Mesothelial cell of epicardium (in vitro differentiated cells): Measurements from ENCODE around the gene WNT7B. TPM values are rescaled to one million over a fixed set of nuclear protein-coding genes. Genes with fewer than 3 reads are reported as not detected.

Experiments used
- DNase-seq, 2 experiments: peaks; one replicate each; pipeline ENCODE4 v3.0.0; 2021; ENCODE audit warnings: low spot score in 2 of 2; ENCODE audit not compliant: unreplicated experiment in 2 of 2
- H3K27ac Mint-ChIP-seq: 2 replicates; pipeline ENCODE4 v1.8.0; 2021; ENCODE audit warnings: mixed read lengths
- H3K27me3 Mint-ChIP-seq: 2 replicates; pipeline ENCODE4 v1.8.0; 2021; ENCODE audit warnings: low read depth, mixed read lengths
- H3K36me3 Mint-ChIP-seq: 2 replicates; pipeline ENCODE4 v1.8.0; 2021; ENCODE audit warnings: mixed read lengths
- H3K4me1 Mint-ChIP-seq: 2 replicates; pipeline ENCODE4 v1.8.0; 2021; ENCODE audit warnings: mixed read lengths
- H3K4me3 Mint-ChIP-seq: 2 replicates; pipeline ENCODE4 v1.8.0; 2021; ENCODE audit warnings: mild to moderate bottlenecking, moderate library complexity, mixed read lengths
- H3K9me3 Mint-ChIP-seq: 2 replicates; pipeline ENCODE4 v1.8.0; 2021; ENCODE audit warnings: mixed read lengths
- total RNA-seq: library from RNA; stranded (reverse); gene quantifications from 3 replicates; pipeline ENCODE4 v1.2.1, GENCODE V29; 2021
- TF ChIP-seq, protein P1 (sequence below): fragments of 200-600 bp; sonication (generic); IDR thresholded peaks from one replicate; pipeline ENCODE4 v1.5.0; 2021; ENCODE audit warnings: antibody characterized with exemption; ENCODE audit not compliant: unreplicated experiment

The WNT7B gene
- total RNA-seq, 1 donor from 2014 or later: 12.0 TPM

DNA sequence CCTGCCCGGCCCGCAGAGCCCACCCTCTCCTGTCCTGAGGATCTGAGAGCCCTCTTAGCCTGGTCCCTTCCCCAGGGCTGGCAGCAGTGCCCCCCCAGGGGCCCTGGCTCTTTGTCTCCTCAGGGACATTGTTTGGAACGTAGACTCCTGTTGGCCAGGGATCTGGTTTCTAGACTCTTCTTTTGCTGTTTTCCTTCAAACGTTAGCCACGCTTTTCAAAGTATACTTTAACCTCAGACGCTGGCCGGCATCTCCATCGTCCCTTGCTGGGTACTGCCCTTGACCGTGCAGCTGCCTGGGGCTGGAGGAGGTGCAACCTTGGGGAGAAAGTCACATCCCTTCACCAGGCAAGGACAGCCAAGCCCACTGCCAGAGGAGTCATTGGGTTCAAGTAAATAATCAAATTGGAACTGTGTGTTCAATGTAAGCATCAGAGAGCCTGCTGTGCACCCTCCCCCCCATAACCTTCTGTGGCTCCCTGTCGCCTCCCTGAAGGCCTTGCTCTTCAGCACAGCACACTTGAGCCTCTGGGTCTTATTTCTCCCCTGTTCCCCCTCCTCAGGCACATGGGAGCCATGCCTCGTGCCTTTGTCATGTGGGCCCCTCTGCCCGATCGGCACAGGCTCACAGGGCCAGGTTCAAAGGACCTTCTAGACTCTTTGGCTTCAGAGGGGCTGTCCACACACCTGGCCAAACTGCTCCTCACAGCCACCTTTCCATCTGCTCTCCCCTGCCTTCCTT, 21.8 kb upstream of the WNT7B start:
- Mint-ChIP-seq H3K4me3 (no peak overlapping the region), H3K36me3 (no peaks in the 10 kb centered on the region), H3K4me1 (peaks cover 4% of the 10 kb centered on the region), H3K27me3 (no peaks in the 10 kb centered on the region), H3K9me3 (no peaks in the 10 kb centered on the region), H3K27ac (peak overlapping the region; percentile 9)
- no peak for DNase-seq
- TF ChIP-seq, protein P1, sequence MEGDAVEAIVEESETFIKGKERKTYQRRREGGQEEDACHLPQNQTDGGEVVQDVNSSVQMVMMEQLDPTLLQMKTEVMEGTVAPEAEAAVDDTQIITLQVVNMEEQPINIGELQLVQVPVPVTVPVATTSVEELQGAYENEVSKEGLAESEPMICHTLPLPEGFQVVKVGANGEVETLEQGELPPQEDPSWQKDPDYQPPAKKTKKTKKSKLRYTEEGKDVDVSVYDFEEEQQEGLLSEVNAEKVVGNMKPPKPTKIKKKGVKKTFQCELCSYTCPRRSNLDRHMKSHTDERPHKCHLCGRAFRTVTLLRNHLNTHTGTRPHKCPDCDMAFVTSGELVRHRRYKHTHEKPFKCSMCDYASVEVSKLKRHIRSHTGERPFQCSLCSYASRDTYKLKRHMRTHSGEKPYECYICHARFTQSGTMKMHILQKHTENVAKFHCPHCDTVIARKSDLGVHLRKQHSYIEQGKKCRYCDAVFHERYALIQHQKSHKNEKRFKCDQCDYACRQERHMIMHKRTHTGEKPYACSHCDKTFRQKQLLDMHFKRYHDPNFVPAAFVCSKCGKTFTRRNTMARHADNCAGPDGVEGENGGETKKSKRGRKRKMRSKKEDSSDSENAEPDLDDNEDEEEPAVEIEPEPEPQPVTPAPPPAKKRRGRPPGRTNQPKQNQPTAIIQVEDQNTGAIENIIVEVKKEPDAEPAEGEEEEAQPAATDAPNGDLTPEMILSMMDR: no peak

DNA sequence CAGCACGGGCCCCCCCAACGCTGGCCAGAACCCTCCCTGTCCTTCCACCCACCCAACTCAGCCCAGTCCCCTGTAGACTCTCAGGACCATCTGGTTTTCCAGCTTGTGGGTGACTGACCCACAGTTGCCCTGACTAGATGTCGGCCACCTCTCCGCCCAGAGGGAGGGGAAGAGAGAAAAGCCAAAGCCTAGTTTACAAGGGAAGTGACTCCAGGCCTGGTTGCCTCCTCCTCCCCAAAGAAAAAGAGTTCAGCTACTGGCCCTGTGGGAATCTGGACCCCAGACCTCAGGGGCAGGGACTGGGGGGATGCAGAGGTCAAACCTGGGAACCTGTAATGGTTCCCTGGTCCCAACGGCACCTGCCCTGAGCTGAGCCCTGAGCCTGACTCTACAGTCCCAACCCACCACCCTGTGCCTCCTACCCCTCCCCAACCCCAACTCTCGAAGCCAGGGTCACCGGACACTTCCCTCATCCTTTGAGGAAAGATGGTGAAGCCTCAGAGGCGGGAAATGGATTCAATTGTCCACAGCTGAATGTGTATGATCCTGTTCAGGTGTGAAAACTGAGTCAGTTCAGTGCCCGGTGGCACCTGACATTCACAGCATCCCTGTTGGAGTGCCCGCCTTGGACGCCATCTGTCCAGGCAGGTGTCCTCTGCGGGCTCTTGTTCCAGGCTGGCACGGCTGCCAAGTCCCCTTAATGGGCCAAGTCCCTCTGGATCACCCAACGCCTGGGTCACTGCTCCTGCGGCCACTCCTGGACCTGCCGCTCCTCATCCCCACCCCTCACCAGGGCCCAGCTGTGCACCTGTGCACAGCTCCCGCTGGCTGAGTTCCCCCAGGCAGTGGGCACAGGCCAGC, 21.0 kb upstream of the WNT7B start:
- Mint-ChIP-seq H3K4me1 (peaks cover 4% of the 10 kb centered on the region), H3K36me3 (no peaks in the 10 kb centered on the region), H3K4me3 (no peak overlapping the region), H3K27ac (peak overlapping the region; percentile 56), H3K9me3 (no peaks in the 10 kb centered on the region), H3K27me3 (no peaks in the 10 kb centered on the region)
- TF ChIP-seq, protein P1: no peak
- DNase-seq: no peak

DNA sequence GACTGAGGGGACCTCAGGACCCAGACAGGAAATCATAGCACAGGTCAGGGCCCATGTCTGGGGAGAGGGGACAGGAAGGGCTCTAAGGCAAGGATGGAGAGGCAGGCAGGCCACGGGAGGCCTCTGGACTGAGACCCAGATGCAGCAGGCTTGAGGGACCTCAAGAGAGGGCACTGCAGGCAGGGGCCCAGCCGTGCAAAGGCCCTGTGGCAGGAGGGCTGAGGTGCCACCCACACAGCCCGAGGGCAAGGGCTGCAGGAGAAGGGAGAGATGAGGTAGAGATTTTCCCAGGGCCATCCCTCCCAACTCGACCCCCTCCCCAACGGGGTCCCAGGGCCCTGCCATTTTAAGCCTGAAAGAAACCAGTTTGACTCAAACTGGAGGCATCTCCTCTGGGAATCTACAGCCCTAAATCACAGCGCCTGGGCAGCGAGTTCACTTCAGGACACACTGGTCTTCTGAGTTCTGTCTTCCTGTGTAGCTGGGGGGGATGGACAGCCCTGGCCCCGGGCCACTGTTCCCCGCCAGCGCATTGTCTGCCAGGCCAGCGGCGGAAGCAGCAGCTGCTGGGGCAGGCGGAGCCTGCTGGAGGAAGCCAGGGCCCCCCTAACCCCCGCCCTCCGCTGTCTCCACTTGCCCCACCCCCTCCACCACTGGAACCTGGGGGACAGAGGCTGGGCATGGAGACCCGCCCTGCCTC, 20.3 kb upstream of the WNT7B start:
- no peaks in the 10 kb centered on the region for H3K9me3 Mint-ChIP-seq
- H3K4me1 Mint-ChIP-seq: peaks cover 4% of the 10 kb centered on the region
- TF ChIP-seq, protein P1: no peak
- no peak for DNase-seq
- no peaks in the 10 kb centered on the region for H3K36me3 Mint-ChIP-seq
- H3K27me3 Mint-ChIP-seq: no peaks in the 10 kb centered on the region
- H3K27ac Mint-ChIP-seq: no peak overlapping the region
- no peak overlapping the region for H3K4me3 Mint-ChIP-seq

- no peak overlapping the region for H3K4me3 Mint-ChIP-seq
- TF ChIP-seq, protein P1: no peak
- no peaks in the 10 kb centered on the region for H3K9me3 Mint-ChIP-seq
- H3K36me3 Mint-ChIP-seq: no peaks in the 10 kb centered on the region
- peaks cover 4% of the 10 kb centered on the region for H3K4me1 Mint-ChIP-seq
- H3K27ac Mint-ChIP-seq: no peak overlapping the region
- H3K27me3 Mint-ChIP-seq: no peaks in the 10 kb centered on the region
- DNase-seq: no peak
Measured at GRCh38 chr22:45996241-45997076, 19.5 kb upstream of the WNT7B start.

DNA sequence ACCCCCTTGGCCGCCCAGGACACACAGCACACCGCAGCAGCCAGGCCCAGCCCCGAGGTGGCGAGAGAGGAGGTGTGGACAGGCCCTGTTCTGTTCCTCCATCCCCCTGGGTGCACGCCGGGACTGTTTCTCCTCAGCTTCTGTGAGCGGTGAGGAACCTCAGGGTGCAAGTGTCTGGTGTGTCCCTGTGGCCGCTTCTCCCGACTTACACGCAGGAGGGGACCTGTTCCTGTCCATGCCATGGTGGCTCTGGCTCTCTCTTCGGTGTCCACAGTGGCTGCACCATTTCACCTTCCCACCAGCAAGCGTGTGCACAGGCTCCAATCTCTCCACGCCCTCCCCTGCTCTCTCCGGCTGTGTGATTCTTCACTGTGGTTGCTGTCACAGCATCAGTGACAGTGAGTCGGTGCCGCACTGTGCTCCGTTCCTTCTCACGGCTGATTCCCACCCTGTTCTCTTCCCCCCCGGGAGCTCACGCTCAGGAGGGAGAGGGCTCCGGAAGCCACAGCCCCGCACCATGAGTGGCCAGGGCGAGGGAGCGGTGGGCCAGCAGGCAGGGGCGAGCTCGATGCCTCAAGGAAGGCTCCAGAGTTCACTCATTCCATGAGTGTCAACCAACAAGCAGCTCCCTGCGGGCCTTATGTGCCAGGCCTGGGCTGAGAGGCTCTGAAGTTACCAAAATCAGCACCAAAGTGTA, 18.6 kb upstream of the WNT7B start:
- Mint-ChIP-seq H3K4me3 (no peak overlapping the region), H3K27me3 (no peaks in the 10 kb centered on the region), H3K4me1 (peaks cover 4% of the 10 kb centered on the region), H3K36me3 (no peaks in the 10 kb centered on the region), H3K27ac (no peak overlapping the region), H3K9me3 (no peaks in the 10 kb centered on the region)
- DNase-seq: no peak
- TF ChIP-seq, protein P1: no peak
